Measurements from ENCODE around the gene C12orf75. TPM values are rescaled to one million over a fixed set of nuclear protein-coding genes. Genes with fewer than 3 reads are reported as not detected.

Gene C12orf75
- total and polyA plus RNA-seq, 2 donors (not counting 3 experiments of a cell fraction or from before 2014, with no cell fraction given) = 23.6 to 60.7 TPM

DNA sequence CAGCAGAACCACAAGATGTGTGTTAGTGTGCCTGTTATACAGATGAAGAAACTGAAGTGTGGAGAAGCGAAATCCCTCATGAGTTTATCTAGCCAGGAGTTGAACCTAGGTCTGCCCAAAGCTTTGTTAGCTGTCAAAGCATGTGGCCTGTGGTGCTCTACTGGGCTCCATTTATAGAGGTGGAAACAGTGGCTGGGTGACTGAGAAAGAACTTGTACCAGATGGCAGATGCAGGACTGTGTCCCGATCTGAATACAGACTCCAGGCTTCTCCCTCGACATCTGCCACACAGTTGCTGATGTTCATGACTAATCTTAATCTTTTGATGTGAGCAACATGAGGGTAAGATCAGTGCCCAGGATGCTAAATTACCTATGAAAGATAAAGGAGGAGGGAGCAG, 89.1 kb downstream of the C12orf75 start:
- ChIA-PET POLR2A (no interaction called here), CTCF (interaction anchor here (0.9 to 4.0 kb wide), 11 partner anchors 9 to 863 kb away, joined by 4 to 60 read pairs (median 7); no protein-coding TSS in a partner anchor)
- Histone ChIP-seq H3K4me1 (ENCODE audit: control insufficient read depth, extremely low read depth, insufficient read depth, low read length) (peaks cover 7% of the 10 kb centered on the region), H3K27ac (ENCODE audit: insufficient read depth, low read depth, low read length) (no peak overlapping the region), H3K9me1 (replicated peaks; ENCODE audit: control insufficient read depth, extremely low read depth, insufficient read depth, low read length) (no peaks in the 10 kb centered on the region), H3K79me2 (ENCODE audit: control insufficient read depth, insufficient read depth, low read length) (no peaks in the 10 kb centered on the region), H4K20me1 (replicated peaks; ENCODE audit: control insufficient read depth, extremely low read depth, insufficient read depth, low read length) (no peaks in the 10 kb centered on the region), H3K9ac (replicated peaks; ENCODE audit: extremely low read depth, insufficient read depth, low read length) (no peak overlapping the region), H3K4me2 (ENCODE audit: insufficient read depth, low read length) (no peak overlapping the region), H3K27me3 (ENCODE audit: control insufficient read depth in 2 of 2, insufficient read depth in 2 of 2, low read length in 2 of 2) (peaks cover 0 to 2% of the 10 kb centered on the region in 2 experiments), H3K36me3 (ENCODE audit: control insufficient read depth in 2 of 2, extremely low read depth in 1 of 2, insufficient read depth in 2 of 2, low read length in 2 of 2) (no peaks in the 10 kb centered on the region), H3K4me3 (replicated peaks in 1 of 3; ENCODE audit: insufficient read depth in 1 of 3, low read depth in 1 of 3, low read length in 3 of 3) (no peak overlapping the region), H2AFZ (ENCODE audit: low read depth, low read length) (no peak overlapping the region), H3K9me3 (replicated peaks; ENCODE audit: control insufficient read depth, insufficient read depth, low read length) (no peaks in the 10 kb centered on the region)
- intact Hi-C loops (cut with micrococcal nuclease) (loop anchor here (1.0 to 5.0 kb wide), 11 partner anchors 26 to 863 kb away; no protein-coding TSS in a partner anchor), dilution Hi-C loops (cut with MboI; ENCODE audit: extremely low pct_ligation_motif_present, low sequenced_read_pairs) (no loop called here)
- BruUV-seq (replicated peaks) = no TSS peak
- TF ChIP-seq FOS (IDR thresholded peaks at IDR 0.05; ENCODE audit: borderline replicate concordance, insufficient read depth, low read length) (no peak), POLR2A (IDR thresholded peaks at IDR 0.05; ENCODE audit: low read depth, low read length) (no peak)
- FAIRE-seq (no peak), DNase-seq (ENCODE audit: low read depth, low spot score) (no peak)

- Histone ChIP-seq H3K9me1 (replicated peaks; ENCODE audit: control insufficient read depth, extremely low read depth, insufficient read depth, low read length) (no peaks in the 10 kb centered on the region), H3K27ac (ENCODE audit: insufficient read depth, low read depth, low read length) (no peak overlapping the region), H3K27me3 (ENCODE audit: control insufficient read depth in 2 of 2, insufficient read depth in 2 of 2, low read length in 2 of 2) (peaks cover 0 to 2% of the 10 kb centered on the region in 2 experiments), H2AFZ (ENCODE audit: low read depth, low read length) (no peak overlapping the region), H3K36me3 (ENCODE audit: control insufficient read depth in 2 of 2, extremely low read depth in 1 of 2, insufficient read depth in 2 of 2, low read length in 2 of 2) (no peaks in the 10 kb centered on the region), H3K4me3 (replicated peaks in 1 of 3; ENCODE audit: insufficient read depth in 1 of 3, low read depth in 1 of 3, low read length in 3 of 3) (no peak overlapping the region), H3K9me3 (replicated peaks; ENCODE audit: control insufficient read depth, insufficient read depth, low read length) (no peaks in the 10 kb centered on the region), H4K20me1 (replicated peaks; ENCODE audit: control insufficient read depth, extremely low read depth, insufficient read depth, low read length) (no peaks in the 10 kb centered on the region), H3K9ac (replicated peaks; ENCODE audit: extremely low read depth, insufficient read depth, low read length) (no peak overlapping the region), H3K4me2 (ENCODE audit: insufficient read depth, low read length) (no peak overlapping the region), H3K79me2 (ENCODE audit: control insufficient read depth, insufficient read depth, low read length) (no peaks in the 10 kb centered on the region), H3K4me1 (ENCODE audit: control insufficient read depth, extremely low read depth, insufficient read depth, low read length) (peaks cover 7% of the 10 kb centered on the region)
- intact Hi-C loops (cut with micrococcal nuclease) (loop anchor here (1.0 to 5.0 kb wide), 11 partner anchors 25 to 862 kb away; no protein-coding TSS in a partner anchor), dilution Hi-C loops (cut with MboI; ENCODE audit: extremely low pct_ligation_motif_present, low sequenced_read_pairs) (no loop called here)
- DNase-seq (ENCODE audit: low read depth, low spot score) = no peak
- FAIRE-seq = no peak
- POLR2A ChIA-PET = interaction anchor here (1.0 kb wide), 1 partner anchor 66 kb away, joined by 3 read pairs; no protein-coding TSS in a partner anchor
- CTCF ChIA-PET = interaction anchor here (0.5 to 4.0 kb wide), 72 partner anchors 9 to 862 kb away, joined by 3 to 112 read pairs (median 4); partner anchors contain the start of gene NUAK1
- BruUV-seq (replicated peaks) = no TSS peak
- TF ChIP-seq POLR2A (IDR thresholded peaks at IDR 0.05; ENCODE audit: low read depth, low read length) = no peak
- no peak for TF ChIP-seq GATA2 (IDR thresholded peaks at IDR 0.05; ENCODE audit: insufficient read depth, insufficient read length, low read depth, low read length)
- TF ChIP-seq JUN (IDR thresholded peaks at IDR 0.05; ENCODE audit: borderline replicate concordance, insufficient read depth, insufficient read length, low read depth) = no peak
- TF ChIP-seq, protein P1, sequence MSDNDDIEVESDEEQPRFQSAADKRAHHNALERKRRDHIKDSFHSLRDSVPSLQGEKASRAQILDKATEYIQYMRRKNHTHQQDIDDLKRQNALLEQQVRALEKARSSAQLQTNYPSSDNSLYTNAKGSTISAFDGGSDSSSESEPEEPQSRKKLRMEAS (IDR thresholded peaks at IDR 0.05; ENCODE audit: insufficient read depth, insufficient read length) = no peak
- TF ChIP-seq FOS (IDR thresholded peaks at IDR 0.05; ENCODE audit: borderline replicate concordance, insufficient read depth, low read length) = no peak
- TF ChIP-seq CTCF (IDR thresholded peaks at IDR 0.05; ENCODE audit: extremely low read depth in 1 of 2, insufficient read depth in 1 of 2, low read depth in 1 of 2, low read length in 2 of 2) = no peak
- TF ChIP-seq EZH2 (IDR thresholded peaks at IDR 0.05; ENCODE audit: borderline replicate concordance, low read depth, low read length, severe bottlenecking) = no peak
- no peak for TF ChIP-seq MYC (IDR thresholded peaks at IDR 0.05; ENCODE audit: low read depth, low read length)
- no peak for TF ChIP-seq POLR2AphosphoS5 (IDR thresholded peaks at IDR 0.05; ENCODE audit: insufficient read depth, low read depth, low read length)
Measured at GRCh38 chr12:105420046-105420445, 89.6 kb downstream of the C12orf75 start.
